Testis (tissue), 2 donors: Measurements from ENCODE around the gene STOX2.

Source experiments
- CTCF ChIP-seq, 3 experiments: fragments of 450-650 bp in 2 of 3; fragments of 200-600 bp in 1 of 3; sonication (generic) in 1 of 3; IDR thresholded peaks; one replicate each; pipeline ENCODE4 v1.5.1; 2016 to 2019; ENCODE audit warnings: antibody characterized with exemption in 3 of 3, mild to moderate bottlenecking in 2 of 3, moderate library complexity in 1 of 3
- POLR2A ChIP-seq: fragments of 450-650 bp; IDR thresholded peaks from one replicate; pipeline ENCODE4 v1.6.1; 2017; ENCODE audit warnings: antibody characterized with exemption, mild to moderate bottlenecking, moderate library complexity

- TF ChIP-seq CTCF (IDR thresholded peaks at IDR 0.05) = no peak
- TF ChIP-seq POLR2A = no peak
Observed at GRCh38 chr4:183906489-183906738, 1.3 kb downstream of the STOX2 start.
